PC-3 (cell line): ENCODE measurements around the gene ARHGAP25.

Experiments
- EZH2 ChIP-seq: fragments of 300-600 bp; sonication (generic); IDR thresholded peaks from one replicate; pipeline ENCODE4 v1.6.1; 2017; ENCODE audit warnings: antibody characterized with exemption, mild to moderate bottlenecking, low read length; ENCODE audit not compliant: unreplicated experiment
- EZH2phosphoT487 ChIP-seq: fragments of 300-600 bp; sonication (generic); IDR thresholded peaks from 2 replicates; pipeline ENCODE4 v1.6.1; 2018; ENCODE audit warnings: mild to moderate bottlenecking, antibody characterized with exemption, low read length, borderline replicate concordance
- TF ChIP-seq, protein P1 (sequence below): fragments of 300-600 bp; sonication (generic); conservative IDR thresholded peaks from 2 replicates; pipeline ENCODE4 v1.5.1; 2017; ENCODE audit warnings: antibody characterized with exemption, low read depth, mild to moderate bottlenecking, low read length

DNA sequence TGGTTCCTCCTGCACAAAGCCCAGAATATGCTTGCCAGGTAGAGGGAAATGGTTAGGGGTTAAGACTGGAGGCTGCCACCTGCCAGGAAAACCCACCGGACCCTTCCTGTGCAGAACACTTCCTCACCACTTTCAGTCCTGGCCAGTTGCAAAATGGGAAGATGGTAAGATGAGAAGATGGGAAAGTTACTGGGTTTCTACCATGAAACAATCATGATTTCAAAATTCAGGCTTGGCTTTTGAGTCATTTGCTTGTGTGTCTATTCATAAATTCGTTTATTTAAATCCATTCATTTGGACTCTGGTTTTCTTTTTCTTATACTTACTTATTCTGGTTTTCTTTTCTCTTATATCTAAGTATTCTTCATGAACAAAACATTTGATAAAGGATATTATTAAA, 129.4 kb downstream of the ARHGAP25 start:
- TF ChIP-seq, protein P1, sequence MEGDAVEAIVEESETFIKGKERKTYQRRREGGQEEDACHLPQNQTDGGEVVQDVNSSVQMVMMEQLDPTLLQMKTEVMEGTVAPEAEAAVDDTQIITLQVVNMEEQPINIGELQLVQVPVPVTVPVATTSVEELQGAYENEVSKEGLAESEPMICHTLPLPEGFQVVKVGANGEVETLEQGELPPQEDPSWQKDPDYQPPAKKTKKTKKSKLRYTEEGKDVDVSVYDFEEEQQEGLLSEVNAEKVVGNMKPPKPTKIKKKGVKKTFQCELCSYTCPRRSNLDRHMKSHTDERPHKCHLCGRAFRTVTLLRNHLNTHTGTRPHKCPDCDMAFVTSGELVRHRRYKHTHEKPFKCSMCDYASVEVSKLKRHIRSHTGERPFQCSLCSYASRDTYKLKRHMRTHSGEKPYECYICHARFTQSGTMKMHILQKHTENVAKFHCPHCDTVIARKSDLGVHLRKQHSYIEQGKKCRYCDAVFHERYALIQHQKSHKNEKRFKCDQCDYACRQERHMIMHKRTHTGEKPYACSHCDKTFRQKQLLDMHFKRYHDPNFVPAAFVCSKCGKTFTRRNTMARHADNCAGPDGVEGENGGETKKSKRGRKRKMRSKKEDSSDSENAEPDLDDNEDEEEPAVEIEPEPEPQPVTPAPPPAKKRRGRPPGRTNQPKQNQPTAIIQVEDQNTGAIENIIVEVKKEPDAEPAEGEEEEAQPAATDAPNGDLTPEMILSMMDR: no peak
- TF ChIP-seq EZH2: no peak
- TF ChIP-seq EZH2phosphoT487: no peak
